Activated CD8-positive, alpha-beta memory T cell treated with anti-CD3 and anti-CD28 coated beads, Interleukin-2, amount 50 U/mL, for 24 hours (primary cell): ENCODE results near the gene RBL2.
"Not testable (repeated sequence)": the region's sequence is repeated elsewhere in the genome, so short reads cannot be mapped to it uniquely, and the experiment has no call there.

Source experiments
- DNase-seq: peaks from one replicate; pipeline ENCODE4 v3.0.0-alpha.2; 2020; ENCODE audit errors: extremely low read depth

RBL2 gene

GRCh38 chr16:53537626-53538025 is 103.4 kb downstream of the RBL2 start:
- no peak for DNase-seq

GRCh38 chr16:53539346-53539745 is 105.1 kb downstream of the RBL2 start:
- not testable (repeated sequence) for DNase-seq

- not testable (repeated sequence) for DNase-seq
Observed at GRCh38 chr16:53539759-53540718, 105.8 kb downstream of the RBL2 start.
